GM13976 (cell line): ENCODE data around the gene GSX1.

Experiments used
- DNase-seq: peaks from one replicate; pipeline ENCODE4 v3.0.0; 2012; ENCODE audit warnings: low spot score
- in situ Hi-C: fragments of 300-500 bp; cut with MboI; formaldehyde crosslinking; loops from one replicate; pipeline ENCODE4 v1.12.0; 2022; ENCODE audit warnings: low sequenced_read_pairs, mixed read lengths, inconsistent platforms; ENCODE audit not compliant: unreplicated experiment
- TF ChIP-seq, protein P1 (sequence below): IDR thresholded peaks from 2 replicates; pipeline ENCODE4 v1.5.1; 2012; ENCODE audit warnings: borderline replicate concordance, mild to moderate bottlenecking; ENCODE audit not compliant: insufficient read depth; ENCODE audit errors: extremely low read depth, missing control alignments, control extremely low read depth

Gene GSX1

DNA sequence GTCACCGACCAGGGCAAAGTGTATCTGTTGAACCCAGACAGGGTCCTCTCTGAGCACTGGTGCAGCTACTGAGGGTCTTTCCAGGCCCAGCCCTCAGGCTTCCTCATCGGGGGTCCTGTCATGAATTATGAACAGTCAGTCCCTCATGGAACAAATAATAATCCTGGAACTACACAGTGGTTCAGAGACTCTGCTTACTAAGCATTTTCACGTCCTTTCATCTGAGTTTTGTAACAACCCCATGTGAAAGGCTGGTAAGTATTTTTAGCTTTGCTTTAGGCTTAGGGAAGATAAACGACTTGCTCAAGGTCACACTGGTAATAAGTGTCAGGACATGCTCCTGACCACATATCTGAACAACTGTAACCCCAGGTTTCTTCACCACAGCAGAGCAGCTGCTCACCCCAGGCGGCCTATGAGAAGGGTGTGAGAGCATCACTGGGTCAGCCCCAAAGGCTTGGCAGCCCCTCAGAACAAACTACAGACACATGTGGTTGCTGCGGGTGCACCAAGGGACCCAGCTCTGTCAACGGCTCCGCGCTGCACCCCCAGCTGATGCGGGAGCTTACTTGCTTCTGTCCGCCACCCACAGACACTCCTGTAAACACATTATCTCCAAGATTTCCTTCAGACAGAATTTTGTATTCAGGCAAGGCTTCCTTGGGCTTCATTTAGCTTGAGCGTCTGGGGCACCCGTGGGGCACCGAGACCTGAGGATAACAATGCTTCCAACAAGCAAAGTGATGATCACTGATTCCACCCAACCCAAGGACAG is 19.4 kb upstream of the GSX1 start:
- in situ Hi-C loops = no loop called here
- TF ChIP-seq, protein P1, sequence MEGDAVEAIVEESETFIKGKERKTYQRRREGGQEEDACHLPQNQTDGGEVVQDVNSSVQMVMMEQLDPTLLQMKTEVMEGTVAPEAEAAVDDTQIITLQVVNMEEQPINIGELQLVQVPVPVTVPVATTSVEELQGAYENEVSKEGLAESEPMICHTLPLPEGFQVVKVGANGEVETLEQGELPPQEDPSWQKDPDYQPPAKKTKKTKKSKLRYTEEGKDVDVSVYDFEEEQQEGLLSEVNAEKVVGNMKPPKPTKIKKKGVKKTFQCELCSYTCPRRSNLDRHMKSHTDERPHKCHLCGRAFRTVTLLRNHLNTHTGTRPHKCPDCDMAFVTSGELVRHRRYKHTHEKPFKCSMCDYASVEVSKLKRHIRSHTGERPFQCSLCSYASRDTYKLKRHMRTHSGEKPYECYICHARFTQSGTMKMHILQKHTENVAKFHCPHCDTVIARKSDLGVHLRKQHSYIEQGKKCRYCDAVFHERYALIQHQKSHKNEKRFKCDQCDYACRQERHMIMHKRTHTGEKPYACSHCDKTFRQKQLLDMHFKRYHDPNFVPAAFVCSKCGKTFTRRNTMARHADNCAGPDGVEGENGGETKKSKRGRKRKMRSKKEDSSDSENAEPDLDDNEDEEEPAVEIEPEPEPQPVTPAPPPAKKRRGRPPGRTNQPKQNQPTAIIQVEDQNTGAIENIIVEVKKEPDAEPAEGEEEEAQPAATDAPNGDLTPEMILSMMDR = no peak
- no peak for DNase-seq

DNA sequence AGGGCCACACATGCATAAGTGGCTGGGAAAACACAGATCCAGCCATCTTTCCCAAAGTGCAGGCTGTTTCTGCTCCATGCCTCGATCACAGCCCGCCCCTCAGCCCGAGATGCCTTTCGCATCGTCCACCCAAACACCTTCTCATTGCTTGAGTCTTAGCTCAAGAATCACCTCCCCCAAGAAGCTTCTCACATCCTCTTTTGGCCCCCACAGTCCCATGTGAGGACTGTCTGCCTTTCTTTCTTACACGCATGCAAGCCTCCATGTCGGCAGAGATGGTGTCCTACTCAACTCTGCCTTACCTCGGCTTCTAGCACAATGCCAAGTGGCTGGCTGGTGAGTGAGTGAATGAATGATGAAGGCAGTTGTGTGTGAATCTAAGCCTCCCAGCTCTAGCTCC is 18.1 kb upstream of the GSX1 start:
- in situ Hi-C loops = no loop called here
- TF ChIP-seq, protein P1 = no peak
- peak; percentile 47 for DNase-seq

DNA sequence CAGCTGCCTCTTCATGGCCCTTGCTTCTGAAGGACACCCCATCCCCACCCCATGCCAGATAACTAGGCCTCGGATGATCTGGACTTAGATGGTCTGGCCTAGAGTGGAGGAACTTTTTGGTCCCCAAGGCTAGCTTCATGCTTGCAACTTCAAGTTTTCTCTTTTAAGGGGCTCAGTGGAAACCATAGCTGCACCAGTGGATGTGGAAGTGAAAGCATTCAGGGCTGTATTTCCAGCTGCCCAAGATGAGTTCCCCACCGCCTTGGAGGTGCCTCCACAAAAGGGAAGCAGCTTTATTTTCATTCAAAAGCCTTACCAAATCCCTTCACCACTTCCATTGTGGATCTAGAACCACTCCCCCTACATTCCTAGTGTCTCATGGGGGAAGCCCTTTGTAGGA is 17.6 kb upstream of the GSX1 start:
- DNase-seq = no peak
- in situ Hi-C loops = no loop called here
- TF ChIP-seq, protein P1 = no peak

DNA sequence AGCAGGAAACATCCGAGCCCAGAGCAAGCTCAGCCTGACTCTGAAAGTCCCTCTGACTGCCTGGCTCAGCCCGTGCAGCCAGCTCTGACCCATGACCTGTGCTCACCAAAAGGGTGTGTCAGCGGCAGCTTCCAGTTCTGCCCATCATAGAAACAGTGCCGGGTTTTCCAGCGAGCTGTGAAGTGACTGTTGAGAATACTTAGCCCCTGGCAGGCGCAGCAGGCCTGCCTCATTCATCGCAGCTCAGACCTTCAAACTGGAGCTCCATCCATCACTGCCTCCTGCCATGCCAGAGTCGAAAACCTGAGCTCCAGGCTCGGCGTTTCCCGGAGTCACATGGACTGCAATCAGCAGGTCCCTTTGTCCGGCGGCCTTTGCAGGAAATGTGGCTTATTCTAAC is 16.3 kb upstream of the GSX1 start:
- in situ Hi-C loops = no loop called here
- no peak for DNase-seq
- TF ChIP-seq, protein P1 = no peak

DNA sequence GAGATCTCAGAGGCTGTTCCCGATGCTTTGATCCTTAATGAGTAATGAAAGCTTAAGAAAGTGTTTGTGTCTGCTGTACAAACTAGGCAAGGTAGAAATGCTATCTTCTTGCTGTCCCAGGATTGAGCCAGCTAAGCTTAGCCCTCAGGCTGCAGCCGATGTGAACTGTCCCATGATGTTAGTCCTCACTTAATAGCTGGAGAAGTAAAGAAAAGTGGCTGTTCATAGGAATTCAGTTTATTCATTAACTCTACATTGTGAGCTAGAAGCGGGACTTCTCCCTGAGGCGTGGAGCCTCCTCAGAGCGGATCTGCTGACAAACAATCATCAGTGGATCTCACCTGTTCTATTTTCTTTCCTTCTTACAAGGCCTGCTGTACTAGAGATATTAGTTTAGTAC is 10.1 kb upstream of the GSX1 start:
- in situ Hi-C loops = no loop called here
- TF ChIP-seq, protein P1 = no peak
- no peak for DNase-seq

DNA sequence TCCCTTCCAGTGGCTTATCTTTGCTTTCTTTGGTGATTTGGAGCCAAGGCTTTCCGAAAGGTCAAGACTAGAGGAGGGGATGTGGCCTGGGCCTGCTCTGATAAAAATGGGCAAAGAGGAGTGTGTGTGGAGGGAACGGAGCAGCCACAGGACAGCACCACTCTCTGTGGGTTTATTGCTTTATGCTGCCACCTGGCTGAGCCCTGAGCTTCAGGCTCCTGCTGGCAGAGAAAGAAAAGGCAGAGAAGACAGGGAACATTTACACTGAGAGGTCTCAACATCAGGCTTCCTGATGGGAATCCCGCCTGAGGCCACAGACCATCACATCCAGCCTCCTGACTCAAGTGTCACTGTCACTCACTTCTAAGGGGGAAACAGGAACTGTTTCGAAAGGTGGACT is 9.2 kb upstream of the GSX1 start:
- in situ Hi-C loops = no loop called here
- TF ChIP-seq, protein P1 = peak; percentile 28
- DNase-seq = no peak
